Natural killer cell (primary cell): ENCODE measurements around the gene MAGEE1. TPM values are rescaled to one million over a fixed set of nuclear protein-coding genes. Genes with fewer than 3 reads are reported as not detected.

Experiments
- ATAC-seq, 3 donors: fragments of 150-1000 bp in 2 of 3; fragments of 200-7000 bp in 1 of 3; cut with Tn5 transposase; 1 replicate in 1 of 3; 2 replicates in 2 of 3; pipeline ENCODE4 v1.10.0; 2021; ENCODE audit warnings: mild to moderate bottlenecking in 2 of 3, moderate library complexity in 2 of 3
- DNase-seq, 2 donors: peaks; one replicate each; pipeline versions ENCODE4 v3.0.0 to v3.0.0-alpha.2; 2013 to 2021; ENCODE audit warnings: mixed read lengths in 1 of 2
- H3K27ac ChIP-seq: one replicate; pipeline ENCODE4 v1.5.1; 2013; ENCODE audit warnings: mild to moderate bottlenecking, low read length
- H3K27me3 ChIP-seq: one replicate; pipeline ENCODE4 v1.6.1; 2013; ENCODE audit warnings: low read length; ENCODE audit not compliant: control insufficient read depth, insufficient read depth
- H3K36me3 ChIP-seq: one replicate; pipeline ENCODE4 v1.6.1; 2013; ENCODE audit warnings: low read length; ENCODE audit not compliant: control insufficient read depth, insufficient read depth
- H3K4me1 ChIP-seq: one replicate; pipeline ENCODE4 v1.6.1; 2013; ENCODE audit warnings: low read length; ENCODE audit not compliant: control insufficient read depth, insufficient read depth
- H3K4me3 ChIP-seq: one replicate; pipeline ENCODE4 v1.5.1; 2013; ENCODE audit warnings: low read length
- H3K9me3 ChIP-seq: one replicate; pipeline ENCODE4 v1.6.1; 2013; ENCODE audit warnings: low read length; ENCODE audit not compliant: control insufficient read depth, insufficient read depth
- H3K27ac Mint-ChIP-seq, 2 donors: one replicate each; pipeline ENCODE4 v1.8.0; 2022; ENCODE audit warnings: mild to moderate bottlenecking in 2 of 2, mixed read lengths in 2 of 2, moderate library complexity in 1 of 2
- H3K27me3 Mint-ChIP-seq, 2 donors: one replicate each; pipeline ENCODE4 v1.8.0; 2022; ENCODE audit warnings: low read depth in 2 of 2, mixed read lengths in 2 of 2
- H3K36me3 Mint-ChIP-seq: one replicate; pipeline ENCODE4 v1.8.0; 2022; ENCODE audit warnings: mixed read lengths
- H3K4me1 Mint-ChIP-seq, 2 donors: one replicate each; pipeline ENCODE4 v1.8.0; 2022; ENCODE audit warnings: mixed read lengths in 2 of 2
- H3K4me3 Mint-ChIP-seq: one replicate; pipeline ENCODE4 v1.8.0; 2022; ENCODE audit warnings: mild to moderate bottlenecking, moderate library complexity, mixed read lengths
- H3K9me3 Mint-ChIP-seq, 2 donors: one replicate each; pipeline ENCODE4 v1.8.0; 2022; ENCODE audit warnings: mixed read lengths in 2 of 2
- CTCF ChIP-seq: fragments of 200-600 bp; IDR thresholded peaks from one replicate; pipeline ENCODE4 v1.8.0; 2022; ENCODE audit warnings: antibody characterized with exemption
- WGBS: methylation state at CpG from one replicate; pipeline ENCODE4 v1.1.7; 2013; ENCODE audit warnings: missing lambda C conversion rate; ENCODE audit not compliant: insufficient coverage; 5-methylcytosine and 5-hydroxymethylcytosine counted together
- intact Hi-C: fragments of 100-400 bp; cut with micrococcal nuclease; formaldehyde crosslinking; loops from one replicate; pipeline ENCODE4 v1.14.2; 2022
- total RNA-seq, 4 donors: library from RNA; stranded (reverse); fragments of 120-200 nt in 1 of 4; gene quantifications; one replicate each; pipeline versions ENCODE4 v1.2.3 to v1.2.4, GENCODE V29; 2013 to 2022

MAGEE1 gene
- total RNA-seq, 3 donors from 2014 or later (not counting 1 experiment from before 2014, with no cell fraction given), result 6.3 to 11.8 (median 11.7) TPM

- H3K36me3 Mint-ChIP-seq, result no peaks in the 10 kb centered on the region
- H3K9me3 Mint-ChIP-seq, result no peaks in the 10 kb centered on the region
- Histone ChIP-seq H3K4me1 (no peaks in the 10 kb centered on the region), H3K27me3 (no peaks in the 10 kb centered on the region), H3K27ac (no peak overlapping the region), H3K36me3 (no peaks in the 10 kb centered on the region), H3K9me3 (no peaks in the 10 kb centered on the region), H3K4me3 (no peak overlapping the region)
- peak in 2 of 3 donors; percentile 60 to 83 for ATAC-seq
- H3K27me3 Mint-ChIP-seq, result peaks cover 0 to 1% of the 10 kb centered on the region in 2 donors
- TF ChIP-seq CTCF, result peak; percentile 49
- WGBS, result 34% methylated on average over 2 of the region's 3 CpGs
- no peak overlapping the region for H3K27ac Mint-ChIP-seq
- intact Hi-C loops, result no loop called here
- no peaks in the 10 kb centered on the region for H3K4me1 Mint-ChIP-seq
- DNase-seq, result peak in 1 of 2 donors; percentile 56
- H3K4me3 Mint-ChIP-seq, result no peak overlapping the region
These were observed 27.0 kb downstream of the MAGEE1 start for GRCh38 chrX:76454456-76454927.

DNA sequence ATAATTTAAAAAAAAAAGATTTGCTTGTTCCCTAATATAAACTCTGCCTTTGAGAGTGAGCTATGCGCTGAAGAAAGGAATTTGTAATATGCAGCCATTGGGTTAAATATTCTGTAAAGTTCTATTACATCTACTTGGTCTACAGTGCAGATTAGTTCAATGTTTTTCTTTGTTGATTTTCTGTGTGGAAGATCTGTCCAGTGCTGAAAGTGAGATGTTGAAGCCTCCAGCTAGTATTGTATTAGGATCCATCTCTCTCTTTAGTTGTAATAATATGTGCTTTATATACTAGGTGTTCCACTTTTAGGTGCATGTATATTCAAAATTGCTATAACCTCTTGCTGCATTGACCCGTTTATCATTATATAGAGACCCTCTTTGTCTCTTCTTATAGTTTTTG, 49.8 kb downstream of the MAGEE1 start:
- intact Hi-C loops, result no loop called here
- Mint-ChIP-seq H3K27me3 (no peaks in the 10 kb centered on the region), H3K36me3 (no peaks in the 10 kb centered on the region), H3K4me1 (no peaks in the 10 kb centered on the region), H3K4me3 (no peak overlapping the region), H3K9me3 (peaks cover 0 to 8% of the 10 kb centered on the region in 2 donors), H3K27ac (no peak overlapping the region)
- H3K9me3 ChIP-seq, result no peaks in the 10 kb centered on the region
- TF ChIP-seq CTCF, result no peak
- no peaks in the 10 kb centered on the region for H3K4me1 ChIP-seq
- DNase-seq (no peak), ATAC-seq (no peak)
- H3K4me3 ChIP-seq, result no peak overlapping the region
- no peaks in the 10 kb centered on the region for H3K27me3 ChIP-seq
- no CpG with 5 or more reads among the region's 2 CpGs for WGBS
- H3K36me3 ChIP-seq, result no peaks in the 10 kb centered on the region
- no peak overlapping the region for H3K27ac ChIP-seq
